ENCODE results near the gene ART5.

DNA sequence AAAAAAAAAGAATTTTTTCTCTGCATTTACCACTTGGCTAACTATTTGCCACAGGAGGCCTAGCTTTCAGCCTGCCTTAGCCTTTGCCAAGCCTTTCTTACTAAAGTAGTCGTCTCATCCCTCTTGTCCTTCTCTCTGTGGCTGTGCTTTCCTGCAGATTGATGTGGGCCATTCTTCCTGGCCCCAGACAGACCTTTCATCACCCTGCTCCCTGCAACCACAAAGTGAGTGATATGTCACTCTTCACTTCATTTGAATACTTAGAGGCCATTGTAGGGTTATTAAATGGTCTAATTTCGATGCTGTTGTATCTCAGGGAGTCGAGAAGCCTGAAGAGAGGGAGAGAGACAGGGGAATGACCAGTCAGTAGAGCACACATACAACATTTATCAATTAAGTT, 37.6 kb downstream of the ART5 start:
- TF ChIP-seq, protein P1, sequence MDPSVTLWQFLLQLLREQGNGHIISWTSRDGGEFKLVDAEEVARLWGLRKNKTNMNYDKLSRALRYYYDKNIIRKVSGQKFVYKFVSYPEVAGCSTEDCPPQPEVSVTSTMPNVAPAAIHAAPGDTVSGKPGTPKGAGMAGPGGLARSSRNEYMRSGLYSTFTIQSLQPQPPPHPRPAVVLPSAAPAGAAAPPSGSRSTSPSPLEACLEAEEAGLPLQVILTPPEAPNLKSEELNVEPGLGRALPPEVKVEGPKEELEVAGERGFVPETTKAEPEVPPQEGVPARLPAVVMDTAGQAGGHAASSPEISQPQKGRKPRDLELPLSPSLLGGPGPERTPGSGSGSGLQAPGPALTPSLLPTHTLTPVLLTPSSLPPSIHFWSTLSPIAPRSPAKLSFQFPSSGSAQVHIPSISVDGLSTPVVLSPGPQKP (IDR thresholded peaks at IDR 0.05; ENCODE audit: borderline replicate concordance, low read depth, low read length), result no peak
- TF ChIP-seq, protein P2, sequence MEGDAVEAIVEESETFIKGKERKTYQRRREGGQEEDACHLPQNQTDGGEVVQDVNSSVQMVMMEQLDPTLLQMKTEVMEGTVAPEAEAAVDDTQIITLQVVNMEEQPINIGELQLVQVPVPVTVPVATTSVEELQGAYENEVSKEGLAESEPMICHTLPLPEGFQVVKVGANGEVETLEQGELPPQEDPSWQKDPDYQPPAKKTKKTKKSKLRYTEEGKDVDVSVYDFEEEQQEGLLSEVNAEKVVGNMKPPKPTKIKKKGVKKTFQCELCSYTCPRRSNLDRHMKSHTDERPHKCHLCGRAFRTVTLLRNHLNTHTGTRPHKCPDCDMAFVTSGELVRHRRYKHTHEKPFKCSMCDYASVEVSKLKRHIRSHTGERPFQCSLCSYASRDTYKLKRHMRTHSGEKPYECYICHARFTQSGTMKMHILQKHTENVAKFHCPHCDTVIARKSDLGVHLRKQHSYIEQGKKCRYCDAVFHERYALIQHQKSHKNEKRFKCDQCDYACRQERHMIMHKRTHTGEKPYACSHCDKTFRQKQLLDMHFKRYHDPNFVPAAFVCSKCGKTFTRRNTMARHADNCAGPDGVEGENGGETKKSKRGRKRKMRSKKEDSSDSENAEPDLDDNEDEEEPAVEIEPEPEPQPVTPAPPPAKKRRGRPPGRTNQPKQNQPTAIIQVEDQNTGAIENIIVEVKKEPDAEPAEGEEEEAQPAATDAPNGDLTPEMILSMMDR (conservative IDR thresholded peaks at IDR 0.05; ENCODE audit: low read depth, low read length), result no peak
- no peak for TF ChIP-seq POLR2A (IDR thresholded peaks at IDR 0.05; ENCODE audit: low read depth, low read length)
- TF ChIP-seq FOS (IDR thresholded peaks at IDR 0.05; ENCODE audit: low read depth, low read length), result no peak
- TF ChIP-seq CHD1 (IDR thresholded peaks at IDR 0.05; ENCODE audit: low read depth, low read length), result no peak
- TF ChIP-seq RAD21 (IDR thresholded peaks at IDR 0.05; ENCODE audit: low read length), result no peak
- no peak for TF ChIP-seq MXI1 (IDR thresholded peaks at IDR 0.05; ENCODE audit: borderline replicate concordance, low read depth, low read length)
- no peak for TF ChIP-seq CEBPB (IDR thresholded peaks at IDR 0.05; ENCODE audit: low read depth, low read length)
- no peak for TF ChIP-seq MAZ (IDR thresholded peaks at IDR 0.05; ENCODE audit: borderline replicate concordance, low read depth, low read length)
- TF ChIP-seq, protein P3, sequence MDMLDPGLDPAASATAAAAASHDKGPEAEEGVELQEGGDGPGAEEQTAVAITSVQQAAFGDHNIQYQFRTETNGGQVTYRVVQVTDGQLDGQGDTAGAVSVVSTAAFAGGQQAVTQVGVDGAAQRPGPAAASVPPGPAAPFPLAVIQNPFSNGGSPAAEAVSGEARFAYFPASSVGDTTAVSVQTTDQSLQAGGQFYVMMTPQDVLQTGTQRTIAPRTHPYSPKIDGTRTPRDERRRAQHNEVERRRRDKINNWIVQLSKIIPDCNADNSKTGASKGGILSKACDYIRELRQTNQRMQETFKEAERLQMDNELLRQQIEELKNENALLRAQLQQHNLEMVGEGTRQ (IDR thresholded peaks at IDR 0.05; ENCODE audit: low read depth, low read length), result no peak
- TF ChIP-seq MAFK (IDR thresholded peaks at IDR 0.05; ENCODE audit: low read depth, low read length), result no peak
- no peak for TF ChIP-seq BHLHE40 (IDR thresholded peaks at IDR 0.05; ENCODE audit: low read depth, low read length)
- TF ChIP-seq RFX5 (IDR thresholded peaks at IDR 0.05; ENCODE audit: low read depth, low read length), result no peak
